ENCODE results near the gene NINJ2. TPM values are rescaled to one million over a fixed set of nuclear protein-coding genes. Genes with fewer than 3 reads are reported as not detected.

The NINJ2 gene
- total RNA-seq, 4 donors from 2014 or later: 1.4 to 8.0 (median 5.6) TPM

DNA sequence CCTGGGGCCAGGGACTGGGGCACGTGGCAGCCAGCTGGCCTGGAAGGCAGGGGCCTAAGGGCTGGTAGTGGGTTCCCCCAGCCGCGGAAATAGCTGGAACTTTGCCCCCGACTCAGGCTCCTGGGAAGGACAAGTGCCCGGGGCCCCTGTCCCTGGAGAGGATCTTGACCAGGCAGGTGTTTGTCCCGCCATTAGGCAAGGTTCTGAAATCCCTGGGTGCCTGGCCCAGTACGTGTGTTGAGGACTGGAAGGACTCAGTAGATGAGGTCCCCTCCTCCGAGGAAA, 109.3 kb downstream of the NINJ2 start:
- no peaks in the 10 kb centered on the region for H3K27me3 ChIP-seq
- DNase-seq: no peak
- peaks cover 0 to 4% (median 0%) of the 10 kb centered on the region in 4 donors for H3K4me1 ChIP-seq

DNA sequence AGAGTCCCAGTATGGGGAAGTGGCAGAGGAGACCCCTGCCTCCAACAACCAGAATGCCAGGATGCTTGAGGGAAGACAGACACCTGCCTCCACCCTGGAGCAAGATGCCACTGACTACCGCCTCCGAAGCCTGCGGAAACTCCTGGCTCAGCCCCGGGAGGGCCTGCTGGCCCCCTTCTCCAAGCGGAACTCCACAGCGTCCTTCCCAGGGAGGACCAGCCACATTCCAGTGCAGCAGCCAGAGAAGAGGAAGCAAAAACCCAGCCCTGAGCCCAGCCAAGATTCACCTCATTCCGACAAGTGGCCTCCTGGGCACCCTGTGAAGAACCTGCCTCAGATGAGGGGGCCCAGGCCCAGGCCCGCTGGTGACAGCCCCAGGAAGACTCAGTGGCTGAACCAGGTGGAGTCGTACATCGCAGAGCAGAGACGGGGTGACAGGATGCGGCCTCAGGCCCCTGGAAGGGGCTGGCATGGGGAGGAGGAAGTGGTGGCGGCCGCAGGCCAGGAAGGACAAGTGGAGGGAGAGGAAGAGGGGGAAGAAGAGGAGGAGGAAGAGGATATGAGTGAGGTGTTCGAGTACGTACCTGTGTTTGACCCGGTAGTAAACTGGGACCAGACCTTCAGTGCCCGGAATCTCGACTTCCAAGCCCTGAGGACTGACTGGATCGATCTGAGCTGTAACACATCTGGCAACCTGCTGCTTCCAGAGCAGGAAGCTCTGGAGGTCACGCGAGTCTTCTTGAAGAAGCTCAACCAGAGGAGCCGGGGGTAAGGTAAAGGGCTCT, 109.8 kb downstream of the NINJ2 start:
- Histone ChIP-seq H3K4me1 (peaks cover 0 to 4% (median 0%) of the 10 kb centered on the region in 4 donors), H3K9me3 (no peaks in the 10 kb centered on the region), H3K27ac (no peak overlapping the region), H3K27me3 (no peaks in the 10 kb centered on the region), H3K4me3 (no peak overlapping the region), H3K36me3 (no peaks in the 10 kb centered on the region)
- intact Hi-C loops (cut with DNase I; ENCODE audit: low total_unique reads): no loop called here
- no peak for DNase-seq
- WGBS, 2 donors (ENCODE audit: low coverage in 1 of 2): 52 to 80% methylated on average over 11 to 23 of the region's 23 CpGs
- in situ Hi-C loops (cut with MboI; ENCODE audit: low pct_ligation_motif_present in 1 of 4, low pct_unique_long_range_greater_than_20kb in 1 of 4, low sequenced_read_pairs in 3 of 4): loop anchor here in 2 of 4 donors (5.0 to 25.0 kb wide), 4 partner anchors 101 to 384 kb away; partner anchors contain the start of gene RAD52 (in 1 of the 2)
- TF ChIP-seq CTCF (IDR thresholded peaks at IDR 0.05) (no peak), POLR2A (IDR thresholded peaks at IDR 0.05) (no peak), EP300 (IDR thresholded peaks at IDR 0.05; ENCODE audit: low read depth) (no peak), POLR2AphosphoS5 (IDR thresholded peaks at IDR 0.05) (no peak)

More for the DNA sequence above, 109.3 kb downstream of the NINJ2 start:
- WGBS, 2 donors (ENCODE audit: low coverage in 1 of 2): 78 to 96% methylated on average over 2 to 7 of the region's 8 CpGs
- in situ Hi-C loops (cut with MboI; ENCODE audit: low pct_ligation_motif_present in 1 of 4, low pct_unique_long_range_greater_than_20kb in 1 of 4, low sequenced_read_pairs in 3 of 4) (loop anchor here in 2 of 4 donors (5.0 to 25.0 kb wide), 4 partner anchors 102 to 383 kb away; partner anchors contain the start of gene RAD52 (in 1 of the 2)), intact Hi-C loops (cut with DNase I; ENCODE audit: low total_unique reads) (no loop called here)
- Histone ChIP-seq H3K4me3 (no peak overlapping the region), H3K9me3 (no peaks in the 10 kb centered on the region), H3K36me3 (no peaks in the 10 kb centered on the region), H3K27ac (no peak overlapping the region)
- TF ChIP-seq POLR2A (IDR thresholded peaks at IDR 0.05) (no peak), POLR2AphosphoS5 (IDR thresholded peaks at IDR 0.05) (no peak), CTCF (IDR thresholded peaks at IDR 0.05) (no peak), EP300 (IDR thresholded peaks at IDR 0.05; ENCODE audit: low read depth) (no peak)

GRCh38 chr12:552466-552865, 110.8 kb downstream of the NINJ2 start:
- in situ Hi-C loops (cut with MboI; ENCODE audit: low pct_ligation_motif_present in 1 of 4, low pct_unique_long_range_greater_than_20kb in 1 of 4, low sequenced_read_pairs in 3 of 4) (loop anchor here in 2 of 4 donors (5.0 to 25.0 kb wide), 4 partner anchors 100 to 385 kb away; partner anchors contain the start of gene RAD52 (in 1 of the 2)), intact Hi-C loops (cut with DNase I; ENCODE audit: low total_unique reads) (no loop called here)
- peaks cover 0 to 4% (median 0%) of the 10 kb centered on the region in 4 donors for H3K4me1 ChIP-seq
- no peak for DNase-seq
- H3K27me3 ChIP-seq: no peaks in the 10 kb centered on the region
- H3K9me3 ChIP-seq: no peaks in the 10 kb centered on the region
- 75 to 100% methylated on average over 1 to 6 of the region's 6 CpGs for WGBS, 2 donors (ENCODE audit: low coverage in 1 of 2)
- H3K27ac ChIP-seq: no peak overlapping the region
- TF ChIP-seq EP300 (IDR thresholded peaks at IDR 0.05; ENCODE audit: low read depth): no peak
- no peak for TF ChIP-seq POLR2AphosphoS5 (IDR thresholded peaks at IDR 0.05)
- TF ChIP-seq CTCF (IDR thresholded peaks at IDR 0.05): no peak
- no peak for TF ChIP-seq POLR2A (IDR thresholded peaks at IDR 0.05)
- no peak overlapping the region for H3K4me3 ChIP-seq
- H3K36me3 ChIP-seq: no peaks in the 10 kb centered on the region

- DNase-seq: no peak
- Histone ChIP-seq H3K4me1 (peaks cover 0 to 11% (median 3%) of the 10 kb centered on the region in 4 donors), H3K27ac (no peak overlapping the region), H3K4me3 (no peak overlapping the region), H3K27me3 (peaks cover 7% of the 10 kb centered on the region), H3K9me3 (no peaks in the 10 kb centered on the region), H3K36me3 (no peaks in the 10 kb centered on the region)
- TF ChIP-seq POLR2A (IDR thresholded peaks at IDR 0.05): no peak
- no peak for TF ChIP-seq POLR2AphosphoS5 (IDR thresholded peaks at IDR 0.05)
- no peak for TF ChIP-seq EP300 (IDR thresholded peaks at IDR 0.05; ENCODE audit: low read depth)
- no peak for TF ChIP-seq CTCF (IDR thresholded peaks at IDR 0.05)
- in situ Hi-C loops (cut with MboI; ENCODE audit: low pct_ligation_motif_present in 1 of 4, low pct_unique_long_range_greater_than_20kb in 1 of 4, low sequenced_read_pairs in 3 of 4): loop anchor here in 2 of 4 donors (5.0 to 25.0 kb wide), 4 partner anchors 98 to 387 kb away; partner anchors contain the start of gene RAD52 (in 1 of the 2)
- intact Hi-C loops (cut with DNase I; ENCODE audit: low total_unique reads): no loop called here
- 78 to 94% methylated on average over 3 to 17 of the region's 18 CpGs for WGBS, 2 donors (ENCODE audit: low coverage in 1 of 2)
Observed at GRCh38 chr12:550473-551260, 112.6 kb downstream of the NINJ2 start.
